HG03571 (cell line): ENCODE results near the gene VASP.

Experiments
- ATAC-seq: cut with Tn5 transposase; IDR thresholded peaks from one replicate; pipeline ENCODE4 v1.9.1; 2021; ENCODE audit not compliant: unreplicated experiment

Gene VASP

DNA sequence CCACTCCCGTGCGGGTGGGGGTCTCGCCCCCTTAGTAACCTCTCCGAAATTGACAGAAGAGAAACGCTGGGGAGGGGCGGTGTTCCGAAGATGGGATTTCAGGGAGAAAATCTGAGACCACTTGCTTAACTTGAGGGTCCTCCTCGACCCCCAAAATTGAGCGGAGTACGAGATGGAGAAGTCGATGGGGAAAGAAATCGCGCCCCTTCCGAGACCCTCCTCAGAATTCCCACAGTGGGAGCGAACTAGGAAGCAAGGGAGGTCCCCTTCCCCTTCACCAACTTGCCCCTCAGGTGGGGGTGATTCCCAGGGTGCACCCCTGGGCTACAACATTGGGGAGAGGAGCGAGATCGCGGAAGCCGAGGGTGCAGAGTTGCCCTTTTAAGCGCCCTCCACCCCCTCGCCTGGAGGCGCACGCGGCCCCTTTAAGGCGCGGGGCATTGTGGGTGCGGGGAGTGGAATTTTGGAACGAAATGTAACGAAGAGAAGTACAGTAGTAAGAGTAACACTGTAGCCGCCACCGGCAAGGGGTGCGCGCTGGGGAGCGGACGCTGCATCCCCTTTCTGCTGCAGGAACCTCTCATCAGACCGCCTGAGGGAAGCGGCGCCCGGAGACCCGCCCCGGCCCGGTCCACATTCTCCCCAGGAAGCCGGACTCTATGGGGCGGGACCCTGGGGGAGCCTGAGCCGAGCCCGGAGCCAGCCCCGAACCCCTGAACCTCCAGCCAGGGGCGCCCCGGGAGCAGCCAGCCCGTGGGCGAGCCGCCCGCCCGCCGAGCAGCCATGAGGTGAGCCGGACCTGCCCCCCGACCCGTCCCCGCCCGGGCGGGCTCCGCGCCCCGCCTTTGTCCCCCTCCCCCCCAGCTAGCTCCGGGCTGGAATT lies at the start of gene VASP:
VASP (plus strand) TSS at position 491 of the 883 bp plus-strand sequence; CDS start at position 784, 293 bp downstream.
- peak; percentile 43 for ATAC-seq

DNA sequence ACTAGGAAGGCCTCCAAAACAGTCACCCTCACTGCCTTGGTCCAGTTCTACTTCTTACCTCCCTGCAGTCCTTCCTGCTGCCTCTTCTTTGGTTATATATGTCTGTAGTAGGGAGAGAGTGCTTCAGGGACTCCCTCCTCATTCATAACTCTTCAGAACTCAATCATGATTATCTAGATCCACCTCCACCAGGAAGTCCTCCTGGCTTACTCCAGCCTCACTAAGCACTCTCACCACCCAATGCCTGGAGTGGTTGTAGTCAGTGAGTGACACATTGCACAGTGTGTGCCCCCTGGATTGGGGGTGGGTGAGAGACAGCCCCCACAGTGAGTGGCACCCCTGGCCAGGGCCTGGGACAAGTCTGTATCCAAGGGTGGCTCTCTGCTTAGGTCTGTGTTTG lies 49.5 kb upstream of the VASP start:
- ATAC-seq, result no peak

DNA sequence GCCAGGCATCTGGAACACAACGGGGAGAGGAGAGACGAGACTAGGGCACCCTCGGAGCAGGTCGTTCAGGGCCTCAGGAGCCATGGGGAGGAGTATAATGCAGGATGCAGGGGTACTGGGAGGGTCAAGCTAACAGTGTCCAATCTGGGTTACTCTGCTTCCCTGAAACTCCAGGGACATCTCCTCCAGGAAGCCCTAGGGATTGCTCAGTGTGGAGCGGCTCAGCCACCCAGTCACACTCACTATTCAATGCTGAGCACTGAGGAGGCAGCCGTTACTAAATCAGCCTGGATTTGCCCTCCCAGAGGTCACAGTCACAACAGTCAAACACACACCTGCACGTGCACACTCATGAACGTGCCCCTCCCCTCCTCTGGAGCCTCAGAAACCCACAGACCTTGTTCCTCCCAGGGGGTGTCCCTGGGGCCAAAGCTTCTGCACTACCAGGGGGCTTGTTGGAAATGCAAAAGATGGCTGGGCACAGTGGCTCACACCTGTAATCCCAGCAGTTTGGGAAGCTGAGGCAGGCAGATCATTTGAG lies 46.4 kb upstream of the VASP start:
- no peak for ATAC-seq

DNA sequence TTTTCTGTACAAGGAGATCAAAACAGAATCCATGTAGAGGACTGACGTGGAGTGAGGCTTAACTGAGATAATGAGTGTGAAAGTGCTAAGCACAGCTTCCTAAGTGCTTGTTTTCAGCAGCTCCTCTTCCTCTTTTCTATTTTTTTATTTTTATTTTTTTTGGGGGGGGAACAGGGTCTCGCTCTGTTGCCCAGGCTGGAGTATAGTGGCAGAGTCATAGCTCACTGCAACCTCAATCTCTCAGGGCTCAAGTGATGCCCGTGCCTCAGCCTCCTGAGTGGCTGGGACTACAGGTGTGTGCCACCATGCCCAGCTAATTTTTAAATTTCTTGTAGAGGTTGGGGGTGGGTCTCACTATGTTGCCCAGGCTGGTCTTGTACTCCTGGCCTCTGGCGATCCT lies 45.1 kb upstream of the VASP start:
- no peak for ATAC-seq

DNA sequence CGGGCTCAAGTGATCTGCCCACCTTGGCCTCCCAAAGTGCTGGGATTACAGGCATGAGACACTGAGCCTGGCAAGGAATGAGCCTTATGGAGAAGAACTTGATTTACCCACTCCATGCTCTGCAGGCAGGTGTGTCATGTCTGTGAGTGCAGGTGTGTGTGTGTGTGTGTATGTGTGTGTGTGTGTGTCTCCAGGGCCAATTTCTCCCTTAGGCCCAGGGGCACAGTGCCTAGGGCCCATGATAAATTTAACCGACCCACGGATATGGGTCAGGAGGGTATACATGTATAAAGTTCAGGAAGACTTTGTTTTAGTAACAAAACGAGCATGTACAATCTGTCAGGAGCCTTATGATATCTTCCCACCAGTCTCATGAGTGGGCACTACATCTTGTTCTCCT lies 44.0 kb upstream of the VASP start:
- no peak for ATAC-seq

DNA sequence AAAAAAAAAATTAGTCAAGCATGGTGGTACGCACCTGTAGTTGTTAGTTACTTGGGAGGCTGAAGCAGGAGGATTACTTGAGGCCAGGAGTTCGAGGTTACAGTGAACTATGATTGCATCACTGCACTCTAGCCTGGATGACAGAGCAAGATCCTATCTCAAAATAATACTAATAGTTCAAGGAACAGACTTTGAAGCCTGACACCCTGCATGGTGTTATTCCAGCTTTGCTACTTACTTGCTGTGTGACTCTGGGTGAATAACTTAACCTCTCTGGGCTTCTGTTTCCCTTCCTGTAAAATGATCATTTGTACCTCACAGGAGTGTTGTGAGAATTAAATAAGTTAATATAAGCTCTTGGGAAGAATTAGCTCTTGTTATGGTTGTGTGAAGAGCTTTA lies 43.0 kb upstream of the VASP start:
- no peak for ATAC-seq

DNA sequence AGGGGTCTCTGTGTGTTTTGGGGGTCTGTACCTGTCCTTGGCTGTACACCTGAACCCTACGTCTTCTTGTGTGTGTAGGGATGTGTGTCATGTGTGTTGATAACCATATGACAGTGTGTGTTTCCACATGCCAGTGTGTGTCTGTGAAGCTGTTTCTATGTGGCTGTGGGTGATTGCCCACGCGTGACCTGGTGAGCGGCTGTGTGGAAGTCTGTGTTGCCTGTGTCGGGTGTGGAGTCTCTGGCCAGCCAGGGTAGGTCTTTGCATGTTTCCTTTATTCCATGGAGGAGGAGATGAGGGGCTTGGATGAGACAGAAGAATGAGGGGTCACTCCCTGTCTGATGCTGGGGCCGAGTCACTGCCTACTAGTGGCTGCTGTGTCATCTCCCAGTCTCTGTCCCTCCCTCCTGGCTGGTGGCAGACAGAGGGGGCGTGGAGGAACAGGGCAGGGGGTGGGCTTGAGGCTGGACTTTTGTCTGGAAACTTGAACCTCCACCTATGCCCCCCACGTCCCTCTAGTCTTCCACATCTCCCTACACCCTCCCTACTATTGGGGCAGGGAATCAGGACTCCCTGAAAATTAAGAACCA lies 42.3 kb upstream of the VASP start:
- ATAC-seq, result no peak

DNA sequence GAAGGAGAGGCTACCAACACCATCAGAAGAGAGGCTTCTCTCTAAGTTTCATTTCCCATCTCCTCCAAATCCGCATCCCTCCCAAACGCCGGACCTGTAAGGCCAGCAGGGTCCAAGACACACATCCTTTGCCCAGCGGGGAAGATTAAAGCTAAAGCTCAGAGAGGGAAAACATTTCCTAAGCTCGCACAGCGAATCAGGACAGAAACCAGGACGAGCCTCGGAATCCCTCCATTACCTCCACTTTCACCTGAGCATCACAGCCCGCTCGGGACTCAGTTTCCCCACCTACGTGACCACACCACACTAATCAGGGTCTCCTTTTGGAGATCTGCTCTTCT lies 40.2 kb upstream of the VASP start:
- no peak for ATAC-seq

DNA sequence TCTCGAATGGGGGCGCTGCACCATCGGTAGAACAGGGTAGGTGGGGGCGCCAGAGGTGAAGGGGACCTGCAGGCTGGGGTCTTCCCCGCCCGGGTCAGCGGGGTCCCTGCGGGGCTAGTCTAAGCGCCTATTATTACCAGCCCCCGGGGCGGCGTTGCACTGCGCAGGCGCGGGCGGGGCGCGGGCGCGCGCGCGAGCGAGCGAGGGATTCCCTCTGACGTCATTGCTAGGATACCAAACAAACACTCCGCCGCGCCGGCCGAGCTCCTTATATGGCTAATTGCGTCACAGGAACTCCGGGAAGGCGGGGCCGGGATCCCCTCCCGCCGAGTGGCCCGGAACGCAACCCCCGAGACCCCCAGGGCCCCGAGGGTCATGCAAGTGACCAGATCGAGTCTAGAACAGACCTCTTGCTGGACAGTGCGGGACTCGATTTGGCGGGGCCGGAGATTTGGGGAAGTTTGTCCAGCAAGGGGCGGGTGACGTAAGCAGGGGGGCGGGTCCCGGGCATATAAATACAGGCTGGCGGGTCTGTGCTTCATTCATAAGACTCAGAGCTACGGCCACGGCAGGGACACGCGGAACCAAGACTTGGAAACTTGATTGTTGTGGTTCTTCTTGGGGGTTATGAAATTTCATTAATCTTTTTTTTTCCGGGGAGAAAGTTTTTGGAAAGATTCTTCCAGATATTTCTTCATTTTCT lies 39.7 kb upstream of the VASP start, which contains the start of gene FOSB:
FOSB (plus strand) TSS at position 541 of the 703 bp plus-strand sequence. CDS start 591 bp downstream, outside the sequence.
- no peak for ATAC-seq

DNA sequence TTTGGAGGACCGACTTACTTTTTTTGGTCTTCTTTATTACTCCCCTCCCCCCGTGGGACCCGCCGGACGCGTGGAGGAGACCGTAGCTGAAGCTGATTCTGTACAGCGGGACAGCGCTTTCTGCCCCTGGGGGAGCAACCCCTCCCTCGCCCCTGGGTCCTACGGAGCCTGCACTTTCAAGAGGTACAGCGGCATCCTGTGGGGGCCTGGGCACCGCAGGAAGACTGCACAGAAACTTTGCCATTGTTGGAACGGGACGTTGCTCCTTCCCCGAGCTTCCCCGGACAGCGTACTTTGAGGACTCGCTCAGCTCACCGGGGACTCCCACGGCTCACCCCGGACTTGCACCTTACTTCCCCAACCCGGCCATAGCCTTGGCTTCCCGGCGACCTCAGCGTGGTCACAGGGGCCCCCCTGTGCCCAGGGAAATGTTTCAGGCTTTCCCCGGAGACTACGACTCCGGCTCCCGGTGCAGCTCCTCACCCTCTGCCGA lies 39.1 kb upstream of the VASP start:
- ATAC-seq, result no peak

DNA sequence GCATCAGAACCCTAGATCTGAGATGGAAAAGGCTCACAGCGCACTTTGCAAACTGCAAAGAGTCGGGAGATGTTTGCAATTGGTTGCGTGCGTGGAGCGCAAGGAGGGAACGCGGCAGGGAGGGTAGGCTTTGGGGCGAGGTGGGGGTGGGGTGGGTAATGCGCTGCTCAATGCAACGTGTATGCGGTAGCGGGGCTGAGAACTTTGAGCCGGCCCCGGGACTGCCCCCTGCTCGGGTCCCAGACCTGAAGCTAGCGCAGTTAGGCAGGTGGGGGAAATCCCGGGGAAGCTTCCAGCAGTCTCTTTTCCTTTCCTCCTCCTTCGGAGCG lies 38.5 kb upstream of the VASP start:
- ATAC-seq, result peak; percentile 25

DNA sequence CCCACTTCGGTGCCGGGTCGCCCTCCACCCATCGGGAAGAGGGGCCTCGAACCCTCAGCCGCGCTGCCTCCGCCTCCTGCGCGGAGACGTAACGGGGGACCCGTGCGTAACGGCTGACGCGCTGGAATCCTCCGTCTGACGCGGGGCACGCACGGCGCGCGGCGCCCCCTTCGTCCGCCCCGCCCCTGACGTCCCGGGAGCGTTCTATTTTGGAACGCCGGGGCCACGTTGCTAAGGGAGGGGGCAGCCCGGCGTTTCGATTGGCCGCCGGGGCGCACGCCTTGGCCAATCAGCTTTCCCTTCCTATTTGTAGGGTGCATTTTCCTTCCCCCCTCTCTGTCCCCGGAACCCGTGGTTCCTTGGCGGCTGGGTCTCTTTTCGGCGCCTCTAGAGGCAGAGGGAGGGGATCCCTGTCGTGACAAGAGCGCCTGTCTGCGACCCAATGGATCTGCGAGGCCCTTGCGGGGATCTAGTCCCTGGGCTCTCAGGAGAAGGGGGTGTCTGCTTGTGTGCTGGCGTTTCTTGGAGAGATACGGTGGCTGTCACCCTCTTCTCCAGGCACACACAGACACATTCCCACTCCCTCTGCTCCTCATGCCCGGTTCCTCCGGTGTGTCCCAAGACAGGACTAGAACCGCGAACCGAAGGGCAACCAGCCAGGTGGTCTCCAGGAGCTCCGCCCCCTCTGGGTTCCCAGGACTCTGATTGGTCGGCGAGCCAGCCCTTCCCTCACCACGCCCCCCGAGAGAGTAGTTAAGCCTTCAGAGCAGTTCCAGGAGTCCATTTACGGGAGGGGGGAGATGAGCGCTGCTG lies 37.9 kb upstream of the VASP start:
- peak; percentile 45 for ATAC-seq

DNA sequence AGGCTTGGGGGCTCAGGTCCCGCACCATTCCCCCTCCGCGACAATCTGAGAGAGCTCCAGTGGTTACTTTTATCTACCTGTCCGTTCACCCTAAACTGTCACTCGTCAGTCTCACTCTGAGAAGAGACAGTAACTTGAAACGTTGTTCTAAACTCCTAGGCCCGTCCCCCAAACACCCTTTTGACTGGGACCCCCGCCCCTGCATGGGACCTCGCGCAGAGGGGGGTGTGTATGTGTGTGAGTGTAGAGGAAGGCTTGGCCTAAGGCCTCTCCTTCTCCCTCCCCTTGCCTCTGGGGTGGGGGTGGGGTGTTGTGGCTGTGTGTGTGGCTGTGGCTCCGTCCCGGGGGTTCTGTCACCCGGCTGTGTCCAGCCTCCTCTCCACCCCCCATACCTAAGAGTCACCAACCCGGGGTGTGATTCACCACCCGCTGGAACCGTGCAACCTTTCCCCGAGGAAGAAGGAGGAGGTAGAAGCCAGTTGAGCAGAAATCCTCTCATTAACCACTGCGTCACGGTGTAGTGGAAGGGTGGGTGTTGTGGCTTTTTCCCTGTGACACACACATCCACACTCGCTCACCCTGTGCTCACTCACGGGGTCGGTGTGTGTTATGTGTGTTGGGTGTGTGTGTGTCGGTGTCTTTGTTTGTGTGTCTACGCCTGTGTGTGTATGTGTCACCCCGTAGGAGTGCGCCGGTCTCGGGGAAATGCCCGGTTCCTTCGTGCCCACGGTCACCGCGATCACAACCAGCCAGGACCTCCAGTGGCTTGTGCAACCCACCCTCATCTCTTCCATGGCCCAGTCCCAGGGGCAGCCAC lies 37.1 kb upstream of the VASP start:
- ATAC-seq, result no peak

DNA sequence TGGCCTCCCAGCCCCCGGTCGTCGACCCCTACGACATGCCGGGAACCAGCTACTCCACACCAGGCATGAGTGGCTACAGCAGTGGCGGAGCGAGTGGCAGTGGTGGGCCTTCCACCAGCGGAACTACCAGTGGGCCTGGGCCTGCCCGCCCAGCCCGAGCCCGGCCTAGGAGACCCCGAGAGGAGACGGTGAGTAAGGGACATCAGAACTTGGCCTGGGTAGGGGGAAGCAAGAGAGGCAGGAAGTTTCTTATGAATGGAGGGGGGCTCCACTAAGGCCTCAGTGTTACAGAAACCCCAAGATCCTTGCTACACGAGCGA lies 36.6 kb upstream of the VASP start:
- ATAC-seq, result no peak

DNA sequence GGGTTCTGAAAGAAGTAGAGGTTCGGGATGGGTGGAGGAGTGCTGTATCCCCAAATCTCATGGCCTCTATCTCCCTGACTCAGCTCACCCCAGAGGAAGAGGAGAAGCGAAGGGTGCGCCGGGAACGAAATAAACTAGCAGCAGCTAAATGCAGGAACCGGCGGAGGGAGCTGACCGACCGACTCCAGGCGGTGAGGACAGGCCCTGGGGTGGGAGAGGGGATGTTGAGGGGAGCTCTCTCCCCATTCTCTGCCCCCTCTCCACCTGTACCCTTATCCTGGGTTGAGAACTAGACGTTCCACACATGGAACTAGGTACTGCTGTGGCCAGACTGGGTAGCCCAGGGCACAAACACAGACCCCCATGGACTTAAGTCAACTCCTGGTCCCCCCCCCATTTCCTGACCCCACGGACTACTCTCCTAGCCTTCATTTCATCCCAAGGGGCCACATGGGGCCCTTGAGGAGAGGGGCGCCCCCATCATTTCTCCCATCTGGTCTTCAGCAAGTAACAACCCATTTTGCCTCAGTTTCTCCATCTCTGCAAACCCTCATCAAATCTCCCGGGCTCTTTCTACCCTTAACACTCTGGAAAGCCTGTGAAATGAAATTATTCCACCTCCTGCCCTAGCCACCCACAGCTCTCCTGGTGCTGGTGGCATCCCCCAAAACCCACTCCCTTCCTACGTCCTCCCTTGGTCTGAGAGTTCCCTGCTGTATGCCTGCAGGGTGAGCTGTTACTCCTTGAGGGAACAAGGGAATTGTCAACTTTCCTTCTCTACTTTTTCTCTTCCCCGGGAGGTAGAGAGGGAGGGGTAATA lies 36.0 kb upstream of the VASP start:
- no peak for ATAC-seq

DNA sequence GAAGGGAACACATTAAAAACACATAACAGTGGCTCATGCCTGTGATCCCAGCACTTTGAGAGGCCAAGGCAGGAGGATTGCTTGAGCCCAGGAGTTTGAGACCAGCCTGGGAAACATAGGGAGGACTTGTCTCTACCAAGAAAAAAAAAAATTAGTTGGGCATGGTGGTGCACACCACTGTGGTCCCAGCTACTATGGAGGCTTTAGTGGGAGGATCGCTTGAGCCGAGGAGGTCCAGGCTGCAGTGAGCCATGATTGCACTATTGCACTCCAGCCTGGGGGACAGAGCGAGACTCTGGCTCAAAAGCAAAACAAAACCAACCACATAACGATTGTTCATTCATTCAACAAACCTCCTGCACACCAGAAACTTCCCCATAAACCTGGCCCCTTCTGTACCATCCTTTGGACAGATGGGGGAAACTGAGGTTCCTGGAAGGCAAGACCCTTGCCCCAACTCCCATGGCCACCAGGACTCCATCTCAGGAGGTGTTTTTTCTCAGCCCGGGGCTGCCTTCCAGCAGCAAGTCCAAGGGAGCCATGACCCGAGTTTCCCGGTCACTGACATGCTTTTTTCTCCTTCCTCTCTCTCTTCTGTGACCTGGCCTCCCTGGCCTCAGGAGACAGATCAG lies 35.2 kb upstream of the VASP start:
- no peak for ATAC-seq

DNA sequence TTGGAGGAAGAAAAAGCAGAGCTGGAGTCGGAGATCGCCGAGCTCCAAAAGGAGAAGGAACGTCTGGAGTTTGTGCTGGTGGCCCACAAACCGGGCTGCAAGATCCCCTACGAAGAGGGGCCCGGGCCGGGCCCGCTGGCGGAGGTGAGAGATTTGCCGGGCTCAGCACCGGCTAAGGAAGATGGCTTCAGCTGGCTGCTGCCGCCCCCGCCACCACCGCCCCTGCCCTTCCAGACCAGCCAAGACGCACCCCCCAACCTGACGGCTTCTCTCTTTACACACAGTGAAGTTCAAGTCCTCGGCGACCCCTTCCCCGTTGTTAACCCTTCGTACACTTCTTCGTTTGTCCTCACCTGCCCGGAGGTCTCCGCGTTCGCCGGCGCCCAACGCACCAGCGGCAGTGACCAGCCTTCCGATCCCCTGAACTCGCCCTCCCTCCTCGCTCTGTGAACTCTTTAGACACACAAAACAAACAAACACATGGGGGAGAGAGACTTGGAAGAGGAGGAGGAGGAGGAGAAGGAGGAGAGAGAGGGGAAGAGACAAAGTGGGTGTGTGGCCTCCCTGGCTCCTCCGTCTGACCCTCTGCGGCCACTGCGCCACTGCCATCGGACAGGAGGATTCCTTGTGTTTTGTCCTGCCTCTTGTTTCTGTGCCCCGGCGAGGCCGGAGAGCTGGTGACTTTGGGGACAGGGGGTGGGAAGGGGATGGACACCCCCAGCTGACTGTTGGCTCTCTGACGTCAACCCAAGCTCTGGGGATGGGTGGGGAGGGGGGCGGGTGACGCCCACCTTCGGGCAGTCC lies 34.5 kb upstream of the VASP start:
- no peak for ATAC-seq

DNA sequence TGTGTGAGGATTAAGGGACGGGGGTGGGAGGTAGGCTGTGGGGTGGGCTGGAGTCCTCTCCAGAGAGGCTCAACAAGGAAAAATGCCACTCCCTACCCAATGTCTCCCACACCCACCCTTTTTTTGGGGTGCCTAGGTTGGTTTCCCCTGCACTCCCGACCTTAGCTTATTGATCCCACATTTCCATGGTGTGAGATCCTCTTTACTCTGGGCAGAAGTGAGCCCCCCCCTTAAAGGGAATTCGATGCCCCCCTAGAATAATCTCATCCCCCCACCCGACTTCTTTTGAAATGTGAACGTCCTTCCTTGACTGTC lies 34.0 kb upstream of the VASP start:
- ATAC-seq, result no peak
